ENCODE data around the gene ARHGAP10. TPM values are rescaled to one million over a fixed set of nuclear protein-coding genes. Genes with fewer than 3 reads are reported as not detected.

The ARHGAP10 gene
- total RNA-seq, 2 donors from 2014 or later: 23.9 to 28.7 TPM

DNA sequence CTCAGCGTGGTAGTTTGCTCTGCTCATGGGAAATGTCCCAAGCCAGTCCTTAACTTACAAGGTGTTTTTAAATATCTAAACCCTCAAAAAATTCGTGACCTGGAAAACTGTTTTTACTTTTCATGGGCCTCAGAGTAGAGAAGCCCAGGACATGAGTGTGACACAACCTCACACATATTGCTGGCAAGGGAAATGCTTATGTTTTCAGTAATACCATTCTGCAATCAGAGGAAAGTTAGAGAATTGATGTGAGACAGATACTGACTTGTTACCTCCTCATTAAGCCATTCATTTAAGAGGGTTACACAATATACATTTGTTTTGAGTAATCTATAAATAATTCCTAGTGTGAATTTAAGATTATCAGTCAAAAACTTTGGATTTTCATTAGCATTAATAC is 209.5 kb downstream of the ARHGAP10 start:
- Histone ChIP-seq H3K9me3 (no peaks in the 10 kb centered on the region), H3K4me1 (peaks cover 7% of the 10 kb centered on the region), H3K27me3 (no peaks in the 10 kb centered on the region), H3K27ac (no peak overlapping the region), H3K4me3 (no peak overlapping the region), H3K36me3 (replicated peaks in 1 of 2; ENCODE audit: insufficient read depth in 1 of 2, low read depth in 2 of 2) (no peaks in the 10 kb centered on the region)
- 98% methylated on average over 2 of the region's 2 CpGs for WGBS, 2 donors
- no peak for TF ChIP-seq POLR2A (IDR thresholded peaks at IDR 0.05)
- TF ChIP-seq, protein P1, sequence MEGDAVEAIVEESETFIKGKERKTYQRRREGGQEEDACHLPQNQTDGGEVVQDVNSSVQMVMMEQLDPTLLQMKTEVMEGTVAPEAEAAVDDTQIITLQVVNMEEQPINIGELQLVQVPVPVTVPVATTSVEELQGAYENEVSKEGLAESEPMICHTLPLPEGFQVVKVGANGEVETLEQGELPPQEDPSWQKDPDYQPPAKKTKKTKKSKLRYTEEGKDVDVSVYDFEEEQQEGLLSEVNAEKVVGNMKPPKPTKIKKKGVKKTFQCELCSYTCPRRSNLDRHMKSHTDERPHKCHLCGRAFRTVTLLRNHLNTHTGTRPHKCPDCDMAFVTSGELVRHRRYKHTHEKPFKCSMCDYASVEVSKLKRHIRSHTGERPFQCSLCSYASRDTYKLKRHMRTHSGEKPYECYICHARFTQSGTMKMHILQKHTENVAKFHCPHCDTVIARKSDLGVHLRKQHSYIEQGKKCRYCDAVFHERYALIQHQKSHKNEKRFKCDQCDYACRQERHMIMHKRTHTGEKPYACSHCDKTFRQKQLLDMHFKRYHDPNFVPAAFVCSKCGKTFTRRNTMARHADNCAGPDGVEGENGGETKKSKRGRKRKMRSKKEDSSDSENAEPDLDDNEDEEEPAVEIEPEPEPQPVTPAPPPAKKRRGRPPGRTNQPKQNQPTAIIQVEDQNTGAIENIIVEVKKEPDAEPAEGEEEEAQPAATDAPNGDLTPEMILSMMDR (IDR thresholded peaks at IDR 0.05): no peak
- intact Hi-C loops (cut with DNase I): no loop called here
- ATAC-seq: no peak
- DNase-seq: no peak

DNA sequence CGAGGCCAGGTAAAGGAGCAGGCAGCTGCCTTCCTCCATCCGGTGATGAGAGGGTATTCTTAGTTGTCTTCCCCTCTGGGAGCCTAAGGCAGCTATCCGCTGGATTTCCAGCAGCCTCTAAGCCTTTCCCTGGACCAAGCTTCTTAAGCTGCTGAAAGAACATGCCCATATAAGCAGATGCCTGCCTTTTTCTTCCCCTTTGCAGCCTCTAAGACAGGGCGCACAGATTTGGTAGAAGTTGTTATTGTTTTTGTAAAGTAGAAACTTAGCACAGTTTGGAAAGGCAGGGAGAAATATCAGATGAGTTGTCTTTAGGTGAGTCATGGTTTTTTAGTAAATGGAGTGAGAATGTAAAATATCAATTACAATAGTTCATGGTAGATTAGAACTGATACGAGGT is 210.8 kb downstream of the ARHGAP10 start:
- WGBS, 2 donors: 78 to 89% methylated on average over 5 of the region's 5 CpGs
- DNase-seq (no peak), ATAC-seq (no peak)
- Histone ChIP-seq H3K27ac (no peak overlapping the region), H3K36me3 (replicated peaks in 1 of 2; ENCODE audit: insufficient read depth in 1 of 2, low read depth in 2 of 2) (peaks cover 0 to 3% of the 10 kb centered on the region in 2 donors), H3K27me3 (no peaks in the 10 kb centered on the region), H3K9me3 (no peaks in the 10 kb centered on the region), H3K4me1 (peaks cover 7% of the 10 kb centered on the region), H3K4me3 (no peak overlapping the region)
- intact Hi-C loops (cut with DNase I): no loop called here
- no peak for TF ChIP-seq POLR2A (IDR thresholded peaks at IDR 0.05)
- TF ChIP-seq, protein P1 (IDR thresholded peaks at IDR 0.05): no peak

DNA sequence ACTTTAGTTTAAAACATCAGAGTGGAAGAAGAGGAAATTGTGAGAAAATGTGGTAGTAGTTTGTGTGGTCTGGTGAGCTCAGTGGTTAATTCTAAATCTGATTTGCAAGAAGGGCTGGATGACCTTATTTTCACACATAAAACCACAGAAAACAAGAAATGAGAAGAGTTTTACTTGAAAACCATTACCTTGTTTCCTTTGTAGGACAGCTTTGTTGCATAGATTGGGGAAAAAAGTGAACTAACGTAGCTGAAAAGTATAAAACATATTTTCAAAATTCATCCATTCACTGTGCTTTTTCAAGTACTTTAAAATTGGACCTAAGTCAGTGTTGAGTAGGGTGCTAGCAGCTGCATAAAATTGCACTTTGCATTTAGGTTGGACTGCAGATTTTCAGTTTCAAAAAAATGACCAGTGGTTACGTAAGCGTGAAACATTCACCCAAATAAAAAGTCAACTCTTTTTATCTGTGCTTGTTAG is 211.3 kb downstream of the ARHGAP10 start:
- Histone ChIP-seq H3K9me3 (no peaks in the 10 kb centered on the region), H3K27me3 (no peaks in the 10 kb centered on the region), H3K27ac (no peak overlapping the region), H3K4me3 (no peak overlapping the region), H3K36me3 (replicated peaks in 1 of 2; ENCODE audit: insufficient read depth in 1 of 2, low read depth in 2 of 2) (peaks cover 0 to 3% of the 10 kb centered on the region in 2 donors), H3K4me1 (peaks cover 7% of the 10 kb centered on the region)
- ATAC-seq (no peak), DNase-seq (no peak)
- intact Hi-C loops (cut with DNase I): no loop called here
- TF ChIP-seq POLR2A (IDR thresholded peaks at IDR 0.05): no peak
- WGBS, 2 donors: 86 to 89% methylated on average over 3 of the region's 3 CpGs

DNA sequence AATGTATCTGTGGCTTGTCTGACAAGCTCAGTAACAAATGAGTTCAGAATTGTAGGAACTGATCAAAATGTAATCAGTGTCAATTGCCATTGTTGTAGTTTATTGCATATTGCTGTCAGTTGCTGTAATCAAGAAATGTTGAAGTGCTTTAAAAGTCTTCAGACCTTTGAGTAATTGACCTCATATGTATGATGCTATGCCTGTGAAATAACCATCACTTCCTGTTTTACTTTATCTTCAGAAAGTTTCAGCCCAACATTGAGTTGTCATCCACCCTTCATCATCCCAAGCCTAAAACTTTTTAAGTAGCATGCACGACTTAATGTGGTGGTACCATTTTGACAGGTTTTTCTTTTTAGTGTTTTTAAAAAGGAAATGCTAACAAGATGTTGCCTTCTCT is 212.4 kb downstream of the ARHGAP10 start:
- TF ChIP-seq POLR2A (IDR thresholded peaks at IDR 0.05): no peak
- TF ChIP-seq, protein P1 (IDR thresholded peaks at IDR 0.05): no peak
- Histone ChIP-seq H3K36me3 (replicated peaks in 1 of 2; ENCODE audit: insufficient read depth in 1 of 2, low read depth in 2 of 2) (peaks cover 0 to 3% of the 10 kb centered on the region in 2 donors), H3K4me1 (peaks cover 7% of the 10 kb centered on the region), H3K9me3 (no peaks in the 10 kb centered on the region), H3K27me3 (no peaks in the 10 kb centered on the region), H3K4me3 (no peak overlapping the region), H3K27ac (no peak overlapping the region)
- WGBS, 2 donors: 77 to 83% methylated on average over 1 of the region's 1 CpG
- DNase-seq (no peak), ATAC-seq (no peak)
- intact Hi-C loops (cut with DNase I): no loop called here

DNA sequence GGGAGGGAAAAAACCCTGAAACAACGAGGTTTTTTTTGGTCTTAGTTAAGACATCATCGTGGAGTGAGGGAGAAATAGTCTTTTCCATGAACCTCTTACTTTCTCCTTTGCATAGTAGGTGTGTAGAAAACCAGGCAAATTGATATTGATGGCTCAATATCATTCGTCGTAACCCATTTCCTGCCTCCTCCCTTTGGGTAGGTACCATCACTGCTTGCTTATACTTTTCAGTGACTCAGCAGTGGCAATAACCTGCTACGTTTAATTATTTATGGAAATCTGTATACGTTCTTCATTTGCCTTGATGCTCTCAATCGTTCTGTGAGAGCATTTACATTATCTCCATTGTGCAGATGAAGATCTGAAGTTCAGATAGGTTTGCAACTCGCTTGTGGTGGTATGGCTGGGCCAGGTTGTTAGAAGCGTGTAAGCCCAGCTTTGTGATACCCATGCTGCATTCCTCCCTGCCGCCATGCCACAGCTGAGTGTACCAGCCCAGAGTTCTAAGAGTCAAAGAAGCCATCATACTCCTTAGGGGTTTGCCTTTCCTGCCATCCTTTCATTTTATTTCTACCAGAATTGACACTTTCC is 212.9 kb downstream of the ARHGAP10 start:
- DNase-seq (no peak), ATAC-seq (no peak)
- Histone ChIP-seq H3K27ac (no peak overlapping the region), H3K27me3 (no peaks in the 10 kb centered on the region), H3K4me1 (peaks cover 4% of the 10 kb centered on the region), H3K36me3 (replicated peaks in 1 of 2; ENCODE audit: insufficient read depth in 1 of 2, low read depth in 2 of 2) (peaks cover 0 to 3% of the 10 kb centered on the region in 2 donors), H3K9me3 (no peaks in the 10 kb centered on the region), H3K4me3 (no peak overlapping the region)
- intact Hi-C loops (cut with DNase I): no loop called here
- no peak for TF ChIP-seq POLR2A (IDR thresholded peaks at IDR 0.05)
- TF ChIP-seq, protein P1 (IDR thresholded peaks at IDR 0.05): no peak
- WGBS, 2 donors: 89 to 90% methylated on average over 10 of the region's 10 CpGs
